ENCODE data around the gene MTCL3.

Gene MTCL3

GRCh38 chr6:127464881-127465459 is 54.2 kb downstream of the MTCL3 start:
- dilution Hi-C loops (cut with MboI; ENCODE audit: extremely low pct_ligation_motif_present, low sequenced_read_pairs) (no loop called here), intact Hi-C loops (cut with micrococcal nuclease) (loop anchor here (1.0 kb wide), 3 partner anchors 74 to 177 kb away; no protein-coding TSS in a partner anchor)
- TF ChIP-seq CTCF (IDR thresholded peaks at IDR 0.05; ENCODE audit: extremely low read depth in 1 of 2, insufficient read depth in 1 of 2, low read depth in 1 of 2, low read length in 2 of 2) (peak; percentile 87 to 91), FOS (IDR thresholded peaks at IDR 0.05; ENCODE audit: borderline replicate concordance, insufficient read depth, low read length) (no peak)
- BruUV-seq (replicated peaks), result no TSS peak
- Histone ChIP-seq H3K9me1 (replicated peaks; ENCODE audit: control insufficient read depth, extremely low read depth, insufficient read depth, low read length) (no peaks in the 10 kb centered on the region), H3K36me3 (ENCODE audit: control insufficient read depth in 2 of 2, extremely low read depth in 1 of 2, insufficient read depth in 2 of 2, low read length in 2 of 2) (no peaks in the 10 kb centered on the region), H3K4me1 (ENCODE audit: control insufficient read depth, extremely low read depth, insufficient read depth, low read length) (no peaks in the 10 kb centered on the region), H3K9me3 (replicated peaks; ENCODE audit: control insufficient read depth, insufficient read depth, low read length) (no peaks in the 10 kb centered on the region), H3K4me2 (ENCODE audit: insufficient read depth, low read length) (no peak overlapping the region), H3K9ac (replicated peaks; ENCODE audit: extremely low read depth, insufficient read depth, low read length) (no peak overlapping the region), H3K79me2 (ENCODE audit: control insufficient read depth, insufficient read depth, low read length) (no peaks in the 10 kb centered on the region), H2AFZ (ENCODE audit: low read depth, low read length) (no peak overlapping the region), H3K27ac (ENCODE audit: insufficient read depth, low read depth, low read length) (no peak overlapping the region), H3K4me3 (replicated peaks in 1 of 3; ENCODE audit: insufficient read depth in 1 of 3, low read depth in 1 of 3, low read length in 3 of 3) (no peak overlapping the region), H3K27me3 (ENCODE audit: control insufficient read depth in 2 of 2, insufficient read depth in 2 of 2, low read length in 2 of 2) (peaks cover 3 to 6% of the 10 kb centered on the region in 2 experiments), H4K20me1 (replicated peaks; ENCODE audit: control insufficient read depth, extremely low read depth, insufficient read depth, low read length) (no peaks in the 10 kb centered on the region)
- DNase-seq (ENCODE audit: low read depth, low spot score), result peak; percentile 59
- ChIA-PET CTCF (interaction anchor here (1.1 to 6.8 kb wide), 11 partner anchors 24 to 224 kb away, joined by 4 to 155 read pairs (median 8); no protein-coding TSS in a partner anchor), POLR2A (interaction anchor here (0.7 kb wide), 1 partner anchor 9 kb away, joined by 3 read pairs; no protein-coding TSS in a partner anchor)
- FAIRE-seq, result peak; percentile 62

GRCh38 chr6:127464161-127464880 is 54.8 kb downstream of the MTCL3 start:
- Histone ChIP-seq H3K9me1 (replicated peaks; ENCODE audit: control insufficient read depth, extremely low read depth, insufficient read depth, low read length) (no peaks in the 10 kb centered on the region), H4K20me1 (replicated peaks; ENCODE audit: control insufficient read depth, extremely low read depth, insufficient read depth, low read length) (no peaks in the 10 kb centered on the region), H2AFZ (ENCODE audit: low read depth, low read length) (no peak overlapping the region), H3K4me2 (ENCODE audit: insufficient read depth, low read length) (no peak overlapping the region), H3K9me3 (replicated peaks; ENCODE audit: control insufficient read depth, insufficient read depth, low read length) (no peaks in the 10 kb centered on the region), H3K27me3 (ENCODE audit: control insufficient read depth in 2 of 2, insufficient read depth in 2 of 2, low read length in 2 of 2) (peaks cover 4 to 5% of the 10 kb centered on the region in 2 experiments), H3K79me2 (ENCODE audit: control insufficient read depth, insufficient read depth, low read length) (no peaks in the 10 kb centered on the region), H3K36me3 (ENCODE audit: control insufficient read depth in 2 of 2, extremely low read depth in 1 of 2, insufficient read depth in 2 of 2, low read length in 2 of 2) (no peaks in the 10 kb centered on the region), H3K9ac (replicated peaks; ENCODE audit: extremely low read depth, insufficient read depth, low read length) (no peak overlapping the region), H3K4me3 (replicated peaks in 1 of 3; ENCODE audit: insufficient read depth in 1 of 3, low read depth in 1 of 3, low read length in 3 of 3) (no peak overlapping the region), H3K27ac (ENCODE audit: insufficient read depth, low read depth, low read length) (no peak overlapping the region), H3K4me1 (ENCODE audit: control insufficient read depth, extremely low read depth, insufficient read depth, low read length) (no peaks in the 10 kb centered on the region)
- DNase-seq (ENCODE audit: low read depth, low spot score) (no peak), FAIRE-seq (no peak)
- intact Hi-C loops (cut with micrococcal nuclease) (no loop called here), dilution Hi-C loops (cut with MboI; ENCODE audit: extremely low pct_ligation_motif_present, low sequenced_read_pairs) (no loop called here)
- no TSS peak for BruUV-seq (replicated peaks)
- CTCF ChIA-PET, result interaction anchor here (0.6 to 6.8 kb wide), 19 partner anchors 16 to 226 kb away, joined by 3 to 155 read pairs (median 4); no protein-coding TSS in a partner anchor
- POLR2A ChIA-PET, result no interaction called here
- TF ChIP-seq EZH2 (IDR thresholded peaks at IDR 0.05; ENCODE audit: borderline replicate concordance, low read depth, low read length, severe bottlenecking), result no peak
- no peak for TF ChIP-seq CTCF (IDR thresholded peaks at IDR 0.05; ENCODE audit: extremely low read depth in 1 of 2, insufficient read depth in 1 of 2, low read depth in 1 of 2, low read length in 2 of 2)
- no peak for TF ChIP-seq FOS (IDR thresholded peaks at IDR 0.05; ENCODE audit: borderline replicate concordance, insufficient read depth, low read length)
- TF ChIP-seq MAX (IDR thresholded peaks at IDR 0.05; ENCODE audit: insufficient read depth, insufficient read length), result no peak
- no peak for TF ChIP-seq POLR2A (IDR thresholded peaks at IDR 0.05; ENCODE audit: low read depth, low read length)
- no peak for TF ChIP-seq POLR2AphosphoS5 (IDR thresholded peaks at IDR 0.05; ENCODE audit: insufficient read depth, low read depth, low read length)
- TF ChIP-seq GATA2 (IDR thresholded peaks at IDR 0.05; ENCODE audit: insufficient read depth, insufficient read length, low read depth, low read length), result no peak
- TF ChIP-seq JUN (IDR thresholded peaks at IDR 0.05; ENCODE audit: borderline replicate concordance, insufficient read depth, insufficient read length, low read depth), result no peak
- TF ChIP-seq MYC (IDR thresholded peaks at IDR 0.05; ENCODE audit: low read depth, low read length), result no peak
